Coronary artery (tissue), 2 donors: ENCODE measurements around the gene MED12L.

Experiments
- DNase-seq: peaks from one replicate; pipeline ENCODE4 v3.0.0-alpha.2; 2017; ENCODE audit warnings: low spot score
- H3K27ac ChIP-seq, 2 donors: fragments of 200-600 bp; sonication (generic); one replicate each; pipeline ENCODE4 v1.5.1; 2016 to 2019
- H3K4me3 ChIP-seq: fragments of 200-600 bp; sonication (generic); 2 replicates; pipeline ENCODE4 v1.5.1; 2016; ENCODE audit warnings: mild to moderate bottlenecking, moderate library complexity
- TF ChIP-seq, protein P1 (sequence below): fragments of 200-600 bp; sonication (generic); IDR thresholded peaks from one replicate; pipeline ENCODE4 v1.5.1; 2019; ENCODE audit warnings: antibody characterized with exemption

Gene MED12L

DNA sequence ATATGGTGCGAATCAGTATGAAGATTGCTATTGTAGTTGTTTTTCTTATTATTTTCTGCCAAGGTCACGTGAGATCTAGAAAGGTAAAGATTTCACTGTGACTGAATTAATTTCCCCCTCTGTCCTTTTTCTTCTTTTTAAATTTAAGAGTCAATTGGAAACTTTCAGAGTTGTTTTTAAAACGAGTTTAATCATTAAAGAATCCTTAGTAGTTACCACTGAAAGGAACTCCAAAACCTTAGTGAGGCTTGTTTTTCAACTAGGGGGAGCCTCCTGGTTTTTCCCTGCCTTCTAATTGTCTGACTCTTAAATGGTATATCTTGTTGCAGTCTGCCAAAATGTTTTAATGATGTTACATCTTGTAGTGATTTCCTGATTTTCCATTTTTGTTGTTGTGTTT, 281.5 kb downstream of the MED12L start:
- TF ChIP-seq, protein P1, sequence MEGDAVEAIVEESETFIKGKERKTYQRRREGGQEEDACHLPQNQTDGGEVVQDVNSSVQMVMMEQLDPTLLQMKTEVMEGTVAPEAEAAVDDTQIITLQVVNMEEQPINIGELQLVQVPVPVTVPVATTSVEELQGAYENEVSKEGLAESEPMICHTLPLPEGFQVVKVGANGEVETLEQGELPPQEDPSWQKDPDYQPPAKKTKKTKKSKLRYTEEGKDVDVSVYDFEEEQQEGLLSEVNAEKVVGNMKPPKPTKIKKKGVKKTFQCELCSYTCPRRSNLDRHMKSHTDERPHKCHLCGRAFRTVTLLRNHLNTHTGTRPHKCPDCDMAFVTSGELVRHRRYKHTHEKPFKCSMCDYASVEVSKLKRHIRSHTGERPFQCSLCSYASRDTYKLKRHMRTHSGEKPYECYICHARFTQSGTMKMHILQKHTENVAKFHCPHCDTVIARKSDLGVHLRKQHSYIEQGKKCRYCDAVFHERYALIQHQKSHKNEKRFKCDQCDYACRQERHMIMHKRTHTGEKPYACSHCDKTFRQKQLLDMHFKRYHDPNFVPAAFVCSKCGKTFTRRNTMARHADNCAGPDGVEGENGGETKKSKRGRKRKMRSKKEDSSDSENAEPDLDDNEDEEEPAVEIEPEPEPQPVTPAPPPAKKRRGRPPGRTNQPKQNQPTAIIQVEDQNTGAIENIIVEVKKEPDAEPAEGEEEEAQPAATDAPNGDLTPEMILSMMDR = no peak
- Histone ChIP-seq H3K4me3 (no peak overlapping the region), H3K27ac (no peak overlapping the region)
- DNase-seq = no peak

DNA sequence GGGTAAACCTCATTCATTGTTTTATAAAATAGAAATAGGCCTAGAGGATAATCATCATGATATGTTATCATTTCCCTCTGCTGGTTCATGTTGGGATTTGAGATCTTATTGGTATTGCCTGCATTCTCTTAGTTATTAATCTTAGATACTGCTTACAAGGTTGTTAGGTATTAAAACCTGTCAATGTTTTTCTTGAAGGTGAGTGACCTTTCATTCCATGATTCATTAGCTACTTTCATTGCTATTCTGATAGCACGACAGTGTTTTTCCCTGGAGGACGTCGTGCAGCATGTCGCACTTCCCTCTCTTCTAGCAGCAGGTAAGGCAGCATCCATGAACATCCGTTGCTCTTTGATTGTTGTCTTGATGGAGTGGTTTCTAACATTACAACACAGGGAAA, 282.0 kb downstream of the MED12L start:
- no peak for DNase-seq
- TF ChIP-seq, protein P1 = no peak
- Histone ChIP-seq H3K27ac (no peak overlapping the region), H3K4me3 (no peak overlapping the region)

DNA sequence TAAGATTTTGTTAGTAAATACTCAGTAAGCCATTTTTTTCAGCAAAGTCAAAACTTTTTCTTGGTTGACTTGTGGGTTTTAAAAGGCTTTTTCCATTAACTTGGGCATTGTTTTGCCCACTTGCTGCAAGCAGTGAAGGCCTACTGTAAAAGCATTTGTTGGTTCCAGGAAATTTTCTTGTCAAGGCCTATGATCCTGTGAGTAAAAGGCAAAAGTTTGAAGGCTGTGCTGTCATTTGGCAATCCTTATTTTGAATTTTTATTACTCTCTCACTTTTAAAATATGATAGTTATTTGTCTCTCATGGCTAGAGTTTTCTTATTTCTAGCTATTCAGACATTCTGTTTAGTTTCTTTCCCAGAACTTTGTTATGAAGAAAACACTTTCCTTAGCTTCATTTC, 286.1 kb downstream of the MED12L start:
- Histone ChIP-seq H3K4me3 (no peak overlapping the region), H3K27ac (no peak overlapping the region)
- TF ChIP-seq, protein P1 = no peak
- no peak for DNase-seq

DNA sequence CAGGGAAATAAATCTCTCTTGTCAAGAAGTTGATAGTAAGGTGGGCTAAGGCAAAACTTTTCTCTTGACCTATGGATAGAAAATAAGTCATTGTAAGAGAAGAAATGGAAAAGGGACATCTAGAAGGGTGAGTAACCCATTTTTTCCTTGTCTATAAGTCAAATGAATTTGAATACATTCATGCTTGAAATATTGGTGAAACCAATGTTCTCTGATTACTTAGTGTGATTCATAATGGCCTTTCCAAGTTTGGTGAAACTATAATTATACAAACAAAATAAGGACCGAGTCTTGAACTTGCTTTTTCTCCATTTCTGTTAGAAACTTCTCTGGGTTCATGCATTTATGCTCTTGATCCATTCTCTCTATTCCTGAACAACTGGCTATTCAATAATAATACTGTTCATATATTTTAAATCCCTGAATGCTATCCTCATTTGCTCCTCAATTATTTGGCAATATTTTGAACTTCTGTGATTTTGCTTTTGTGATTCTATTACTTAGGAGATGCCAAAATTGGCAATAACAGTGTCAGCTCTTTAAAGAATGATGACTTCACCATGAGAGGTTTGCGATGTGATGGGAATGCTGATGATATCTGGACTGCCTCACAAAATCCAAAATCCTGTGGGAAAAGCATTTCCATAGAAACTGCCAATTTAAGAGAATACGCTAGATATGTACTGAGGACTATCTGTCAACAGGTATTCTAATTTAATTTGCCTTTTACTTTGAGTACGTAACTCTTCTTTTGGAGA, 286.8 kb downstream of the MED12L start:
- Histone ChIP-seq H3K4me3 (no peak overlapping the region), H3K27ac (no peak overlapping the region)
- TF ChIP-seq, protein P1 = no peak
- no peak for DNase-seq

DNA sequence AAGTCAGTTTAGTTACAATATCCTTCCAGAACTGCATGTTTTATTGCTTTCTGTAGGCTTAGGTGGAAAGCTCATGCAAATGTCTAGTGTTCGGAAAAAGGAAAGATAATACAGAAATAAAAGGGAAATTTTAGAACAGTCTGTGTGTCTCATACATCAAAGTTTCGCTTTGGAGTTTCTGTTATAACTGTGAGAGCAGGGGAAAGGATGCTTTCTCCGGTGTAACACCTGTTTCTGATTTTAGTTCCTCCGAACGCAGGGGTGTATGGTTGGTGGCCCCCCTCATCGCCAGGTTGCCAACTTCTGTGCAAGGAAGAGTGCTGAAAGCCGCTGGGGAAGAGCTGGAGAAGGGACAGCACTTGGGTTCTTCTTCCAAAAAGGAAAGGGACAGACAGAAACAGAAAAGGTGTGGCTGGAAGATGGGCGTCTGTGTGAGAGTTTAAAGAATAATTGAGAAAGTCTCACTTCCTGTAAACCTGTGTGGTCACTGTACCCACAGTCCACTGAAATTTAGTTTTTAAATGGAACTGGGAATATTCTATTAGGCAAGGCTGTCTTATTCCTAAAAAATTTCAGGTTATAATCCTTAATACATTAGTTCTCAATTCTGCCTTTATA, 292.4 kb downstream of the MED12L start:
- Histone ChIP-seq H3K4me3 (no peak overlapping the region), H3K27ac (no peak overlapping the region)
- no peak for DNase-seq
- TF ChIP-seq, protein P1 = no peak

DNA sequence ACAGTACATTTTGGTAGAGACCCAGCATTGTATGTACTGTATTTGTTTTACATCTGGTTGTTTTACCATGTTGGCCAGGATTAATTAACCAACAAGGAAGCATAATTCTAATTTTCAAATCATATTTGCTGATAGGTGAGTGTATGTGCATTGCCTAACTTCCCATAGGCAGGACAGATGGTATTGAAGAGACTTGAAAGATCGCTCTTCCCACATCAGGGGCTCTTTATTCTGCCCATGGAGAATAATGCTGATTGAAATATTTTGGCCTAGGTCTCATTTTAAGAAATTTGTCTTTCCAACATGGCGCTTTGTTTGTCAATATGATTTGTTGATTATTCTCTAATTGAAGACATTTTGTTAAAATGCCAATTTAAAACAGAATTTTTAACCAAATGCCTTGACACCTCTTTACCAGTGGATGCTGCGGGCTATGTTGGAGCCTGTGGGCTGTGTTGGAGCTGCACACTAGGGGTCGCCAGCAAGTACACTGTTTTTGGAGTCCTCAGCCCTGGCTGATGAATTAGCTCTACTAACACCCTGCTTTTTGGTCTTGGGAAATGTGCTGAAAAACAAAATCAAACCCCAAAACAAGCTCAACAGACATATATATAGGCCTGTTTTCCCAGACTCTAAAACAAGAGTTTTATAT, 293.7 kb downstream of the MED12L start:
- TF ChIP-seq, protein P1 = no peak
- no peak for DNase-seq
- H3K27ac ChIP-seq = no peak overlapping the region
- H3K4me3 ChIP-seq = no peak overlapping the region
